HEK293 (cell line): ENCODE measurements around the gene PGBD5.

Experiments used
- CTCF ChIA-PET: fragments of 350-600 bp; formaldehyde crosslinking; extraction: SDS; loops from one replicate; lab custom pipeline; 2021; ENCODE audit warnings: antibody characterized with exemption; lab: Yijun Ruan, JAX
- POLR2A ChIA-PET: fragments of 300-600 bp; formaldehyde crosslinking; extraction: SDS; loops from one replicate; lab custom pipeline; 2020; ENCODE audit warnings: antibody characterized with exemption, inconsistent platforms; lab: Yijun Ruan, JAX
- H3K27ac ChIP-seq: fragments of 200-500 bp; sonication (Bioruptor generic); 2 replicates; pipeline ENCODE4 v1.5.1; 2014; ENCODE audit warnings: low read depth, low read length, control low read depth, inconsistent platforms; ENCODE audit errors: extremely low read depth
- H3K36me3 ChIP-seq, 2 experiments: fragments of 200-500 bp in 1 of 2; sonication (Bioruptor generic) in 1 of 2; 1 replicate in 1 of 2; 2 replicates in 1 of 2; pipeline ENCODE4 v1.5.1; 2014 to 2017; ENCODE audit warnings: inconsistent platforms in 2 of 2, low read length in 2 of 2; ENCODE audit not compliant: control insufficient read depth in 2 of 2, insufficient read depth in 1 of 2
- H3K4me1 ChIP-seq: fragments of 200-500 bp; sonication (Bioruptor generic); 2 replicates; pipeline ENCODE4 v1.5.1; 2014; ENCODE audit warnings: mild to moderate bottlenecking, low read length, inconsistent platforms; ENCODE audit not compliant: control insufficient read depth, insufficient read depth
- H3K4me3 ChIP-seq: 2 replicates; pipeline ENCODE4 v1.5.1; 2011; ENCODE audit warnings: low read depth, mild to moderate bottlenecking, control low read depth, low read length, moderate library complexity
- H3K9me3 ChIP-seq: fragments of 200-500 bp; sonication (Bioruptor generic); 2 replicates; pipeline ENCODE4 v1.5.1; 2014; ENCODE audit warnings: low read depth, low read length, inconsistent platforms; ENCODE audit not compliant: control insufficient read depth, insufficient read depth
- KLF1 ChIP-seq: fragments of 450-650 bp; formaldehyde crosslinking; IDR thresholded peaks from 2 replicates; pipeline ENCODE4 v1.5.1; 2016; ENCODE audit warnings: missing biosample characterization, missing genetic modification characterization
- KLF8 ChIP-seq: fragments of 450-650 bp; formaldehyde crosslinking; IDR thresholded peaks from 2 replicates; pipeline ENCODE4 v1.5.1; 2016; ENCODE audit warnings: missing biosample characterization, missing genetic modification characterization
- MEIS1 ChIP-seq: sonication (generic); formaldehyde crosslinking; IDR thresholded peaks from 2 replicates; pipeline ENCODE4 v1.8.1; 2022; ENCODE audit warnings: missing genetic modification reagents, mild to moderate bottlenecking, borderline replicate concordance
- PATZ1 ChIP-seq: fragments of 450-650 bp; formaldehyde crosslinking; IDR thresholded peaks from 2 replicates; pipeline ENCODE4 v1.5.1; 2016; ENCODE audit warnings: missing biosample characterization, missing genetic modification characterization
- YY2 ChIP-seq: fragments of 450-650 bp; formaldehyde crosslinking; IDR thresholded peaks from 2 replicates; pipeline ENCODE4 v1.5.1; 2016; ENCODE audit warnings: missing biosample characterization, missing genetic modification characterization
- ZBTB21 ChIP-seq: fragments of 450-650 bp; formaldehyde crosslinking; IDR thresholded peaks from 2 replicates; pipeline ENCODE4 v1.5.1; 2017; ENCODE audit warnings: missing biosample characterization, missing genetic modification characterization
- ZBTB26 ChIP-seq: fragments of 450-650 bp; formaldehyde crosslinking; optimal IDR thresholded peaks from 2 replicates; pipeline ENCODE3; 2016; ENCODE audit warnings: missing biosample characterization, mild to moderate bottlenecking, missing genetic modification characterization
- ZFP37 ChIP-seq: fragments of 450-650 bp; formaldehyde crosslinking; IDR thresholded peaks from 2 replicates; pipeline ENCODE4 v1.5.1; 2016; ENCODE audit warnings: missing biosample characterization, missing genetic modification characterization
- ZIC2 ChIP-seq: fragments of 450-650 bp; formaldehyde crosslinking; IDR thresholded peaks from 2 replicates; pipeline ENCODE4 v1.5.1; 2016; ENCODE audit warnings: missing biosample characterization, missing genetic modification characterization
- ZNF184 ChIP-seq: fragments of 450-650 bp; IDR thresholded peaks from 2 replicates; pipeline ENCODE4 v1.5.1; 2018; ENCODE audit warnings: missing biosample characterization, mild to moderate bottlenecking, missing genetic modification characterization
- ZNF214 ChIP-seq: fragments of 450-650 bp; formaldehyde crosslinking; IDR thresholded peaks from 2 replicates; pipeline ENCODE4 v1.5.1; 2017; ENCODE audit warnings: missing biosample characterization, mild to moderate bottlenecking, missing genetic modification characterization, borderline replicate concordance
- ZNF248 ChIP-seq: fragments of 450-650 bp; formaldehyde crosslinking; IDR thresholded peaks from 2 replicates; pipeline ENCODE4 v1.5.1; 2017; ENCODE audit warnings: missing biosample characterization, missing genetic modification characterization
- ZNF266 ChIP-seq: fragments of 450-650 bp; formaldehyde crosslinking; IDR thresholded peaks from 2 replicates; pipeline ENCODE4 v1.5.1; 2016; ENCODE audit warnings: missing biosample characterization, missing genetic modification characterization, low read depth
- ZNF398 ChIP-seq: fragments of 450-650 bp; formaldehyde crosslinking; IDR thresholded peaks from 2 replicates; pipeline ENCODE4 v1.5.1; 2017; ENCODE audit warnings: missing biosample characterization, missing genetic modification characterization
- ZNF449 ChIP-seq: fragments of 450-650 bp; formaldehyde crosslinking; IDR thresholded peaks from 2 replicates; pipeline ENCODE4 v1.5.1; 2017; ENCODE audit warnings: missing biosample characterization, mild to moderate bottlenecking, missing genetic modification characterization, moderate library complexity
- ZNF660 ChIP-seq: fragments of 450-650 bp; IDR thresholded peaks from 2 replicates; pipeline ENCODE4 v1.5.1; 2018; ENCODE audit warnings: missing biosample characterization, mild to moderate bottlenecking, missing genetic modification characterization
- ZNF692 ChIP-seq: fragments of 450-650 bp; formaldehyde crosslinking; IDR thresholded peaks from 2 replicates; pipeline ENCODE4 v1.5.1; 2016; ENCODE audit warnings: missing biosample characterization, missing genetic modification characterization
- ZNF791 ChIP-seq: fragments of 450-650 bp; formaldehyde crosslinking; IDR thresholded peaks from 2 replicates; pipeline ENCODE4 v1.5.1; 2016; ENCODE audit warnings: missing biosample characterization, missing genetic modification characterization
- ZSCAN23 ChIP-seq: fragments of 450-650 bp; formaldehyde crosslinking; IDR thresholded peaks from 2 replicates; pipeline ENCODE4 v1.5.1; 2016; ENCODE audit warnings: missing biosample characterization, missing genetic modification characterization
- ZSCAN4 ChIP-seq: fragments of 450-650 bp; formaldehyde crosslinking; IDR thresholded peaks from 2 replicates; pipeline ENCODE4 v1.5.1; 2017; ENCODE audit warnings: missing biosample characterization, missing genetic modification characterization

The PGBD5 gene

GRCh38 chr1:230268371-230269170, 157.6 kb downstream of the PGBD5 start (continued):
- TF ChIP-seq ZNF248 (tag by site-specific recombination) (no peak), ZBTB21 (tag by site-specific recombination) (no peak), ZBTB26 (no peak), YY2 (tag by site-specific recombination) (0 out of 2 replicates have a peak, but pooled peaks have one; percentile 48), ZNF692 (tag by site-specific recombination) (no peak), ZNF266 (no peak)

GRCh38 chr1:230267338-230268065, 158.6 kb downstream of the PGBD5 start:
- ChIA-PET POLR2A (no interaction called here), CTCF (interaction anchor here (0.5 to 1.6 kb wide), 8 partner anchors 9 to 714 kb away, joined by 3 to 5 read pairs (median 3); no protein-coding TSS in a partner anchor)
- H3K36me3 ChIP-seq, result peaks cover 0 to 33% of the 10 kb centered on the region in 2 experiments; a peak in 1 of 3 replicates
- H3K9me3 ChIP-seq, result no peaks in the 10 kb centered on the region
- H3K4me1 ChIP-seq, result peaks cover 12% of the 10 kb centered on the region
- H3K27ac ChIP-seq, result no peak overlapping the region
- H3K4me3 ChIP-seq, result no peak overlapping the region
- 0 out of 2 replicates have a peak, but pooled peaks have one; percentile 25 for TF ChIP-seq KLF1
- no peak for TF ChIP-seq ZNF660 (tag by site-specific recombination)
- peak; percentile 33 for TF ChIP-seq ZIC2 (tag by site-specific recombination)

- peaks cover 12% of the 10 kb centered on the region for H3K4me1 ChIP-seq
- POLR2A ChIA-PET, result no interaction called here
- no peak overlapping the region for H3K27ac ChIP-seq
- CTCF ChIA-PET, result interaction anchor here (0.7 to 1.3 kb wide), 4 partner anchors 13 to 94 kb away, joined by 3 to 7 read pairs (median 3); no protein-coding TSS in a partner anchor
- no peak overlapping the region for H3K4me3 ChIP-seq
- H3K36me3 ChIP-seq, result peaks cover 0 to 33% of the 10 kb centered on the region in 2 experiments; a peak in 1 of 3 replicates
- no peaks in the 10 kb centered on the region for H3K9me3 ChIP-seq
- TF ChIP-seq ZFP37 (tag by site-specific recombination) (no peak), ZSCAN23 (no peak), ZNF184 (tag by site-specific recombination) (no peak), PATZ1 (no peak), ZNF398 (tag by site-specific recombination) (no peak), ZSCAN4 (tag by site-specific recombination) (no peak), MEIS1 (CRISPR knock-in tag) (no peak), ZNF449 (no peak), ZNF214 (tag by site-specific recombination) (no peak), KLF8 (tag by site-specific recombination) (no peak), ZNF791 (tag by site-specific recombination) (no peak)
Measured at GRCh38 chr1:230266456-230266855, 159.7 kb downstream of the PGBD5 start.
